T-helper 1 cell treated with Interleukin-12 subunit alpha and Interleukin-12 subunit beta and Interleukin-4 antibody, amounts not matched to agents 30 ng/mL and 1 ng/mL, for 36 hours (primary cell): ENCODE results near the gene CBX7. TPM values are rescaled to one million over a fixed set of nuclear protein-coding genes. Genes with fewer than 3 reads are reported as not detected.
"Not testable (repeated sequence)": the region's sequence is repeated elsewhere in the genome, so short reads cannot be mapped to it uniquely, and the experiment has no call there.

Experiments
- intact Hi-C: fragments of 100-400 bp; cut with micrococcal nuclease; formaldehyde crosslinking; loops from one replicate; pipeline ENCODE4 v1.15.1; 2024
- total RNA-seq: library from RNA; stranded (reverse); gene quantifications from 2 replicates; pipeline ENCODE4 v1.2.3, GENCODE V29; 2022

Gene CBX7
- total RNA-seq, 1 donor from 2014 or later = 11.0 TPM

- intact Hi-C loops = loop anchor here (5.0 kb wide), 2 partner anchors 63 to 358 kb away; partner anchors contain the start of gene RPS19BP1
Observed at GRCh38 chr22:39174498-39175352, 22.2 kb upstream of the CBX7 start.

DNA sequence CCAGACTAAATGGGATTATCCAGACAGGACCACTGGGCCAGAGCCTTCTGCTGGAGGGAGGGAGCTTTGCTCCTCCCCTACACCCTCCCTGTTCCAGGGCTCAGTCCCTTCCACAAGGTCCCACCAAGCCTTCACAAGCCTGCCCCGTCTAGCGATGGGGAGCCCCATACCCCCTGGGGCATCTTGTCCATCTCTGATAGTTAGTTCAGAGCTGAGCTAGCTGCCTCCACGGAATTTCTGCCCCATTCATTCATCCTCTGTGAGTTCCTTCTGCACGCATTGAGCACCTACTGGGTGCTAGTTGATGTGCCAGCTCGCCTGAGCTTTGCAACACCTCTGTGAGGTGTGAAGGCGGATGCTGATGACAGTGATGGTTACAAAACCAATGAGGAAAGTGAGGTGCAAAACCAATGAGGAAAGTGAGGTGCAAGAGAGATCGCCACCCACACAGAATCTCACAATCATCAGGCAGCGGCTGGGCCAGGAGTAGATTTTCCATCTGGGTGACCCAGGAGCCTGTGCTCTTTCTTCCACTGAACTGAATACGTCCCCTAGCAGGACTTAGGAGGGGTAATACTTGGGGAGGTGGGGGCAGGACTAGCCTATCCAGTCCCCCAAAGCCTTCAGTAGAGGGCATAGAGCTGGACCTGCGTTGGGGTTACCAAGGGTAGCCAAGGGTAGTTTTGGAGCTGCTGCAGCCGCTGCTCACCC lies 21.5 kb upstream of the CBX7 start:
- intact Hi-C loops = loop anchor here (5.0 kb wide), 2 partner anchors 63 to 358 kb away; partner anchors contain the start of gene RPS19BP1

GRCh38 chr22:39173050-39173706 lies 20.7 kb upstream of the CBX7 start:
- intact Hi-C loops = loop anchor here (5.0 kb wide), 2 partner anchors 64 to 359 kb away; partner anchors contain the start of gene RPS19BP1

GRCh38 chr22:39172265-39173049 lies 20.0 kb upstream of the CBX7 start:
- intact Hi-C loops = loop anchor here (5.0 kb wide), 2 partner anchors 65 to 360 kb away; partner anchors contain the start of gene RPS19BP1

- intact Hi-C loops = loop anchor here (1.0 to 5.0 kb wide), 5 partner anchors 66 to 361 kb away; partner anchors contain the start of gene RPS19BP1
Observed at GRCh38 chr22:39171623-39172264, 19.3 kb upstream of the CBX7 start.

GRCh38 chr22:39170825-39171622 lies 18.5 kb upstream of the CBX7 start:
- intact Hi-C loops = loop anchor here (1.0 to 5.0 kb wide), 5 partner anchors 66 to 361 kb away; partner anchors contain the start of gene RPS19BP1

- intact Hi-C loops = loop anchor here (5.0 kb wide), 2 partner anchors 67 to 362 kb away; partner anchors contain the start of gene RPS19BP1
Observed at GRCh38 chr22:39169797-39170466, 17.5 kb upstream of the CBX7 start.

DNA sequence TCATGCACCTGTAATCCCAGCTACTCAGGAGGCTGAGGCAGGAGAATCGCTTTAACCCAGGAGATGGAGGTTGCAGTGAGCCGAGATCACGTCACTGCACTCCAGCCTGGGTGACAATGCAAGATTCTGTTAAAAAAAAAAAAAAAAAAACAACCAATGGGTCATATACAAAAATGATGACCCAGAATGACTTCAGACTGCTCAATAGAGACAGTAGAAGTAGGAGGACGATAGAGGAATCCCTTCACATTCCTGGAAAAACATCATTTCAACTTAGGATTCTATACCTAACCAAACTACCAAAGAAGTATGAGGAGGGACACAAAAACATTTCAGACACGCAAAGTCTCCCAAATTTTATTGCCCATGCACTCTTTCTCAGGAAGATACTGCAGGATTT lies 14.1 kb upstream of the CBX7 start:
- intact Hi-C loops = no loop called here

- intact Hi-C loops = not testable (repeated sequence)
Observed at GRCh38 chr22:39156093-39156492, 3.6 kb upstream of the CBX7 start.

DNA sequence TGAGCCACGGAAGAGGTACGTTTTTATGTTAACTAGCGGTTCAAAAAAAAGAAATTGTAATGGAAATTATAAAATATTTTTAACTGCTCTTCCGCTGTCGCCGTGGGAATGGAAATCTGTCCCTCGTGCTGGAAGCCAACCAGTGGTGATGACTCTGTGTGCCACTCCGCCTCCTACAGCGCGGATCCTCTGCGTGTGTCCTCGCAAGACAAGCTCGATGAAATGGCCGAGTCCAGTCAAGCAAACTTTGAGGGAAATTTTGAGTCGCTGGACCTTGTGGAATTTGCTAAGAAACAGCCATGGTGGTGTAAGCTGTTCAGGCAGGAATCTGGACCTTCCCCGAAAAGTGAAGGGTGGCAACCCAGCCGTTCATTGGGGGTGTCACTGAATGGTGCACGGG lies 2.9 kb upstream of the CBX7 start:
- intact Hi-C loops = no loop called here

- intact Hi-C loops = loop anchor here (2.0 to 5.0 kb wide), 4 partner anchors 62 to 892 kb away; partner anchors contain the start of gene DNAL4
Observed at GRCh38 chr22:39153220-39153717, 789 bp upstream of the CBX7 start.

DNA sequence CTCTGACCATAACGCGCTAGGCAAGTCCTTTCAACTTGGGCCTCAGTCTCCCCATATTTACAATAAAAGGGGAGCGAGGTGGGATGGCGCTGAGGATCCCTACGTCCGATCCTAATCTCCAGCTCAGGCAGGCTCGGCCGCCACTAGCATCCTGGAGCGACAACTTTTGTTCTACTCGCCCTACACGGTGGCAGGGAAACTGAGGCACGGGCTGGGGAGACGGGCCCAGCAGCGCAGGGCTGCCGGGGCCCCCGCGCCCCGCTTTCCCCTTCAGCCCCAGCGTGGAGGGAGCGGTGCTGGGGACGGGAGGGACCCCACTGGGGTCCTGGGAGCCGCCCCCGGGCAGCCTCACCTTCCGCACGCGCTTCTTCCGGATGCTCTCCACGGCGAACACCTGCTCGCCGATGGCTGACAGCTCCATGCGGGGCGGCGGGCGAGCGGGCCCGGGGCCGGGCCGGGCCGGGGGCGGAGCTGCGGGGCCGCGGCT lies 413 bp downstream of the CBX7 start:
- intact Hi-C loops = loop anchor here (1.0 to 5.0 kb wide), 10 partner anchors 8 to 893 kb away; partner anchors contain the start of genes ATF4, CBX6, DNAL4 and GTPBP1

GRCh38 chr22:39151329-39151975 lies 1.0 kb downstream of the CBX7 start:
- intact Hi-C loops = loop anchor here (5.0 kb wide), 1 partner anchor 754 kb away; no protein-coding TSS in a partner anchor

GRCh38 chr22:39150848-39151215 lies 1.6 kb downstream of the CBX7 start:
- intact Hi-C loops = loop anchor here (5.0 kb wide), 1 partner anchor 754 kb away; no protein-coding TSS in a partner anchor

GRCh38 chr22:39149915-39150847 lies 2.3 kb downstream of the CBX7 start:
- intact Hi-C loops = loop anchor here (5.0 kb wide), 1 partner anchor 753 kb away; no protein-coding TSS in a partner anchor
